IMR-90 (cell line): ENCODE measurements around the gene DOC2B. TPM values are rescaled to one million over a fixed set of nuclear protein-coding genes. Genes with fewer than 3 reads are reported as not detected.

ENCODE experiments used
- ATAC-seq: fragments of 200-7000 bp; cut with Tn5 transposase; 2 replicates; pipeline ENCODE4 v1.9.1; 2020; ENCODE audit warnings: low read depth, mild to moderate bottlenecking, moderate library complexity
- BruUV-seq: library from RNA; stranded (reverse); fragments of 400-500 nt; replicated peaks from 2 replicates; lab custom pipeline; 2021; lab: Mats Ljungman, UMichigan
- CTCF ChIA-PET: fragments of 300-600 bp; formaldehyde crosslinking; extraction: SDS; loops from one replicate; lab custom pipeline; 2021; ENCODE audit warnings: antibody characterized with exemption; lab: Yijun Ruan, JAX
- POLR2A ChIA-PET: fragments of 300-600 bp; sonication (Branson Sonifier 250); formaldehyde crosslinking; loops from one replicate; lab custom pipeline; 2022; ENCODE audit warnings: antibody characterized with exemption; ENCODE audit not compliant: unreplicated experiment; lab: Charles Lee
- DNase-seq: peaks from one replicate; pipeline ENCODE4 v3.0.0; 2013
- H2AFZ ChIP-seq: replicated peaks from 2 replicates; pipeline ENCODE3; 2013; ENCODE audit warnings: low read length, mild to moderate bottlenecking; ENCODE audit not compliant: poor library complexity
- H2AK5ac ChIP-seq: 2 replicates; pipeline ENCODE4 v1.6.1; 2013; ENCODE audit warnings: low read depth, low read length, inconsistent platforms
- H2AK9ac ChIP-seq: replicated peaks from 2 replicates; pipeline ENCODE3; 2013; ENCODE audit warnings: mild to moderate bottlenecking, low read depth, low read length, moderate library complexity; ENCODE audit not compliant: poor library complexity
- H2BK120ac ChIP-seq: 2 replicates; pipeline ENCODE4 v1.6.1; 2013; ENCODE audit warnings: low read depth, low read length, inconsistent platforms
- H2BK15ac ChIP-seq: 3 replicates; pipeline ENCODE4 v1.6.1; 2013; ENCODE audit warnings: low read depth, low read length, inconsistent platforms
- H2BK20ac ChIP-seq: 2 replicates; pipeline ENCODE4 v1.6.1; 2013; ENCODE audit warnings: low read depth, mild to moderate bottlenecking, inconsistent platforms, low read length, moderate library complexity
- H2BK5ac ChIP-seq: 2 replicates; pipeline ENCODE4 v1.6.1; 2013; ENCODE audit warnings: mild to moderate bottlenecking, low read depth, low read length, inconsistent platforms; ENCODE audit not compliant: poor library complexity, severe bottlenecking
- H3K14ac ChIP-seq: replicated peaks from 2 replicates; pipeline ENCODE4 v1.6.1; 2013; ENCODE audit warnings: low read depth, low read length, inconsistent platforms
- H3K18ac ChIP-seq: 2 replicates; pipeline ENCODE4 v1.6.1; 2013; ENCODE audit warnings: low read depth, low read length, control low read depth
- H3K23ac ChIP-seq: 2 replicates; pipeline ENCODE4 v1.6.1; 2013; ENCODE audit warnings: low read depth, low read length, inconsistent platforms
- H3K27ac ChIP-seq: 2 replicates; pipeline ENCODE4 v1.5.1; 2013; ENCODE audit warnings: mild to moderate bottlenecking, control low read depth, low read length; ENCODE audit not compliant: insufficient read depth
- H3K27me3 ChIP-seq: 2 replicates; pipeline ENCODE4 v1.6.1; 2013; ENCODE audit warnings: low read length; ENCODE audit not compliant: control insufficient read depth, insufficient read depth
- H3K36me3 ChIP-seq: 2 replicates; pipeline ENCODE4 v1.6.1; 2013; ENCODE audit warnings: low read length, mixed read lengths; ENCODE audit not compliant: control insufficient read depth, insufficient read depth
- H3K4ac ChIP-seq: 2 replicates; pipeline ENCODE4 v1.6.1; 2013; ENCODE audit warnings: low read depth, low read length, inconsistent platforms
- H3K4me1 ChIP-seq: 2 replicates; pipeline ENCODE4 v1.6.1; 2013; ENCODE audit warnings: low read length, mixed read lengths; ENCODE audit not compliant: control insufficient read depth, insufficient read depth
- H3K4me2 ChIP-seq: 2 replicates; pipeline ENCODE4 v1.6.1; 2013; ENCODE audit warnings: low read depth, mild to moderate bottlenecking, control low read depth, low read length, moderate library complexity
- H3K4me3 ChIP-seq: 2 replicates; pipeline ENCODE4 v1.5.1; 2013; ENCODE audit warnings: low read depth, mild to moderate bottlenecking, control low read depth, low read length, moderate library complexity; ENCODE audit not compliant: insufficient read depth
- H3K56ac ChIP-seq: 2 replicates; pipeline ENCODE4 v1.6.1; 2013; ENCODE audit warnings: low read length, inconsistent platforms; ENCODE audit not compliant: insufficient read depth; ENCODE audit errors: extremely low read depth
- H3K79me1 ChIP-seq, 2 experiments: 2 replicates each; pipeline ENCODE4 v1.6.1; 2013; ENCODE audit warnings: low read length in 2 of 2, inconsistent platforms in 1 of 2, low read depth in 1 of 2
- H3K9ac ChIP-seq: 2 replicates; pipeline ENCODE4 v1.6.1; 2013; ENCODE audit warnings: low read depth, low read length, control low read depth
- H3K9me1 ChIP-seq: 2 replicates; pipeline ENCODE4 v1.6.1; 2013; ENCODE audit warnings: low read length, inconsistent platforms; ENCODE audit not compliant: insufficient read depth
- H3K9me3 ChIP-seq: 2 replicates; pipeline ENCODE4 v1.6.1; 2013; ENCODE audit warnings: low read length; ENCODE audit not compliant: control insufficient read depth, insufficient read depth
- H4K20me1 ChIP-seq: 2 replicates; pipeline ENCODE4 v1.6.1; 2013; ENCODE audit warnings: low read length, inconsistent platforms; ENCODE audit not compliant: insufficient read depth
- H4K5ac ChIP-seq: 2 replicates; pipeline ENCODE4 v1.6.1; 2013; ENCODE audit warnings: mild to moderate bottlenecking, low read depth, low read length, control low read depth
- H4K8ac ChIP-seq, 2 experiments: 2 replicates each; pipeline ENCODE4 v1.6.1; 2013; ENCODE audit warnings: low read depth in 2 of 2, low read length in 2 of 2, control low read depth in 1 of 2, inconsistent platforms in 1 of 2
- H4K91ac ChIP-seq: 2 replicates; pipeline ENCODE4 v1.6.1; 2013; ENCODE audit warnings: low read depth, low read length, inconsistent platforms; ENCODE audit not compliant: insufficient read depth
- CHD1 ChIP-seq: IDR thresholded peaks from 2 replicates; pipeline ENCODE4 v1.6.1; 2012; ENCODE audit warnings: low read depth, low read length, improper control_type of control experiment
- MAFK ChIP-seq: IDR thresholded peaks from 2 replicates; pipeline ENCODE4 v1.6.1; 2012; ENCODE audit warnings: low read depth, low read length, improper control_type of control experiment
- RAD21 ChIP-seq: IDR thresholded peaks from 2 replicates; pipeline ENCODE4 v1.6.1; 2012; ENCODE audit warnings: low read length, improper control_type of control experiment
- WGBS, 2 experiments: methylation state at CpG; one replicate each; pipeline versions ENCODE4 v1.1.5 to v1.1.7; 2013; ENCODE audit warnings: missing lambda C conversion rate in 2 of 2; ENCODE audit not compliant: insufficient read length in 1 of 2; ENCODE audit errors: extremely low coverage in 2 of 2; 5-methylcytosine and 5-hydroxymethylcytosine counted together
- dilution Hi-C: fragments of 300-500 bp; cut with HindIII; formaldehyde crosslinking; loops from one replicate; pipeline ENCODE4 v1.14.3; 2018; ENCODE audit warnings: low sequenced_read_pairs; ENCODE audit not compliant: unreplicated experiment
- in situ Hi-C: fragments of 300-500 bp; cut with MboI; formaldehyde crosslinking; loops from 3 replicates; pipeline ENCODE4 v1.14.3; 2019; ENCODE audit warnings: low sequenced_read_pairs, inconsistent platforms, mixed read lengths
- intact Hi-C: fragments of 100-400 bp; cut with micrococcal nuclease; formaldehyde crosslinking; loops from 2 replicates; pipeline ENCODE4 v1.10.0; 2022
- polyA plus RNA-seq, 3 experiments: library from polyadenylated mRNA; depleted of rRNA; stranded (reverse); fragments of >200 nt; gene quantifications; 2 replicates each; pipeline ENCODE4 v1.2.3, GENCODE V29; 2012; ENCODE audit warnings: low replicate concordance in 1 of 3
- total RNA-seq: library from RNA; depleted of rRNA; stranded (reverse); fragments of >200 nt; gene quantifications from 2 replicates; pipeline ENCODE4 v1.2.3, GENCODE V29; 2012

The DOC2B gene
- total and polyA plus RNA-seq, 2 of the 4 experiments (the other 2 are of a cell fraction), result not detected

DNA sequence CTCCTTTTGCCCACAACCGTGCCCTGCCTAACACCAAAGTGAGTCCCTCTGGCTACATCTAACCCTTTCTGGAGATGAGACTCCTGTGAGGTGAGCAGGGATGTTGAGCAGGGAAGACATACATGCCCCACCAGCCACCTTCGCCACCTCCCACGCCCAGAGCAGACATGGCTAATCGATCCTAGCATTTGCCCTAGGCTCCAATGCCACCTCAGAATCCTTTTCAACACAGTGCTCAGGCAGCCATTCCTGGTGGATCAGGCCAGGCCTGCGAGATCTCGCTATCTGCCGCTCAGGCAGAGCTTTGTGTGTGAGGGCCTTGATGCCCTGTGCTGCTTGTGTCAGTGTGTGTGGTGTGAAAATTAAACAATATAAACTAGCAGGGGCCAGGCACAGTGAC lies 23.1 kb downstream of the DOC2B start:
- Histone ChIP-seq H2BK15ac (no peak overlapping the region), H2BK120ac (no peak overlapping the region), H3K4me2 (no peak overlapping the region), H4K20me1 (no peaks in the 10 kb centered on the region), H3K4me3 (no peak overlapping the region), H3K36me3 (no peaks in the 10 kb centered on the region; the same call in 1 of the 2 replicates), H4K8ac (no peak overlapping the region), H3K23ac (no peak overlapping the region), H3K27ac (no peak overlapping the region), H3K27me3 (peaks cover 22% of the 10 kb centered on the region), H3K9me1 (no peaks in the 10 kb centered on the region), H2BK20ac (no peak overlapping the region), H3K56ac (no peak overlapping the region), H3K4ac (no peak overlapping the region), H3K9ac (no peak overlapping the region), H3K18ac (no peak overlapping the region), H4K5ac (no peak overlapping the region), H2AFZ (no peak overlapping the region), H2AK9ac (no peak overlapping the region), H3K4me1 (no peaks in the 10 kb centered on the region), H3K79me1 (no peaks in the 10 kb centered on the region), H3K9me3 (no peaks in the 10 kb centered on the region), H2AK5ac (no peak overlapping the region), H3K14ac (no peak overlapping the region), H2BK5ac (no peak overlapping the region), H4K91ac (no peak overlapping the region)
- intact Hi-C loops, result no loop called here
- in situ Hi-C loops, result no loop called here
- BruUV-seq, result no TSS peak
- WGBS, 2 experiments, result 100% methylated on average over 2 of the region's 7 CpGs; no CpG with 5 or more reads in 1 of the 2 experiments
- ChIA-PET CTCF (no interaction called here), POLR2A (no interaction called here)
- no peak for DNase-seq
- dilution Hi-C loops, result no loop called here
- TF ChIP-seq MAFK (no peak), RAD21 (no peak), CHD1 (no peak)
- no peak for ATAC-seq
